Activated T-helper 9 cell treated with anti-CD3 and anti-CD28 coated beads, Interleukin-2, amount 50 U/mL, for 16 hours (primary cell): Measurements from ENCODE around the gene ZNF280D.
A peak's percentile ranks its signal among the peaks of the same experiment; 100 is the strongest.
"Not testable (repeated sequence)": the region's sequence is repeated elsewhere in the genome, so short reads cannot be mapped to it uniquely, and the experiment has no call there.

Source experiments
- DNase-seq: peaks from one replicate; pipeline ENCODE4 v3.0.0-alpha.2; 2020; ENCODE audit warnings: low read depth

ZNF280D gene, protein sequence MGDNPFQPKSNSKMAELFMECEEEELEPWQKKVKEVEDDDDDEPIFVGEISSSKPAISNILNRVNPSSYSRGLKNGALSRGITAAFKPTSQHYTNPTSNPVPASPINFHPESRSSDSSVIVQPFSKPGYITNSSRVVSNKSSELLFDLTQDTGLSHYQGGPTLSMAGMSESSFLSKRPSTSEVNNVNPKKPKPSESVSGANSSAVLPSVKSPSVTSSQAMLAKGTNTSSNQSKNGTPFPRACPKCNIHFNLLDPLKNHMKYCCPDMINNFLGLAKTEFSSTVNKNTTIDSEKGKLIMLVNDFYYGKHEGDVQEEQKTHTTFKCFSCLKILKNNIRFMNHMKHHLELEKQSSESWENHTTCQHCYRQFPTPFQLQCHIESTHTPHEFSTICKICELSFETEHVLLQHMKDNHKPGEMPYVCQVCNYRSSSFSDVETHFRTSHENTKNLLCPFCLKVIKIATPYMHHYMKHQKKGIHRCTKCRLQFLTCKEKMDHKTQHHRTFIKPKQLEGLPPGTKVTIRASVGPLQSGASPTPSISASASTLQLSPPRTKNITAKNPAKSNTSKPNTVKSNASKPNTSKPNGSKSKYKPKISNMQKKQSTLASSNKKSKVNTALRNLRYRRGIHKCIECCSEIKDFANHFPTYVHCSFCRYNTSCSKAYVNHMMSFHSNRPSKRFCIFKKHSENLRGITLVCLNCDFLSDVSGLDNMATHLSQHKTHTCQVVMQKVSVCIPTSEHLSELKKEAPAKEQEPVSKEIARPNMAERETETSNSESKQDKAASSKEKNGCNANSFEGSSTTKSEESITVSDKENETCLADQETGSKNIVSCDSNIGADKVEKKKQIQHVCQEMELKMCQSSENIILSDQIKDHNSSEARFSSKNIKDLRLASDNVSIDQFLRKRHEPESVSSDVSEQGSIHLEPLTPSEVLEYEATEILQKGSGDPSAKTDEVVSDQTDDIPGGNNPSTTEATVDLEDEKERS

DNA sequence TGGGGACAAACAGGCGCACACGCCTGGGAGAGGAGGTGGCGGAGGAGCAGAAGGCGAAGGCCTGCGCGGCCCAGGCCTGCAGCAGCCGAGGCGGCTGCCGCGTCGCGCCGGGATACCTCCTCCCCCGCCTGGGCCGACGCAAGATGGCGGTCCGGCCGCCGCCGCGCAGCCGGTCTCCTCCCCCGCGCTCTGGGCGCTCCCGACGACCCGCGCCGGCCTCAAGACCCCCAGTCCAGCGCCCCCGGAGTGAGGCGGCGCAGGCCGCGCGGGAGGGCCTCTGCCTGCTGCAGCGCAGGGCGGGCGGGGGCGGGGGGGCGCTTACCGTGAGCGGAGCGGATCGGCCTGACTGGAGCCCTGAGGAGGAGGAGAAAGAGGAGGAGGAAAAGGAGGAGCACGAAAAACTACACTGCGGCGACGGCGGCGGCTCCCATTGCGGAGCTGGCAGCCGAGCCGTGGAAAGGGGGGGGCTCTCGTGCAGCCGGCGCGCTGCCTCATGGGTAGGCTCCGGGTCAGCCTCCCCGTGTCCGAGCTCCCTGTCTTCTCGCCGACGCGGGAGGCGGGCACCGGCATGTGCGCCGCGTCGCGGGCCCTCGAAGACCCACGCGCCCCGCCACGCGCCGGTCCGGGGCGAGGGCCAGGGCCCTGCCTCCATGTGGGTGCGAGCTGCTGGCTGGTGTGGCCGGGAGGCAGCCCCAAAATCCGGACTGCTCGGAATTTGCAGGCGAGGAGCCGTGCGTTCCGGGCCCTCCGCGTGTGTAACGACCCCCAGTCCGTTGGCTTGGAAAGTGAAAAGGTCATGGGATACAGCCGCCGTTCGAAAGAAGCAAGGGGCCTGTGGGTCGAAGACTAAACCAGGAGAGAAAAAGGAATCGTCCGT is at the start of gene ZNF280D:
TSS of gene ZNF280D (minus strand) at position 374 of the 877 bp plus-strand sequence. CDS start 26,400 bp downstream, outside the sequence.
- peak; percentile 70 for DNase-seq

DNA sequence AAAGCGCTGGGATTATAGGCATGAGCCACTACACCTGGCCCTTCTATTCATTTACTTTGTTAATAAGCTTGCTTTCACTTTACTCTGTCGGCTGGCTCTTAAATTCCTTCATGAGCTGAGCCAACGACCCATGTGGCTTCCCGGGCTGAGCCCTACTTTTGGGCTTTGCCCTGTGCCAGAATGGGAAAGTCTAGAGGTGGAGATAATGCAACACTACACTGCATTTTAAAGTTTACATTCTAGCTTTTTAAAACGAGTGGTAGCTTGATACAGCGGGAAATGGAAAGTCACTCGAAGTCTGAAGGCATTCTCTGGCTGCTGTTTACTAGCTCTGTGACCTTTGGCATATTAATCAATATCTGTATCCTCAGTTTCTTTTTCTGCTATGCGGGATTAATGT is 49.0 kb upstream of the ZNF280D start:
- DNase-seq = no peak

DNA sequence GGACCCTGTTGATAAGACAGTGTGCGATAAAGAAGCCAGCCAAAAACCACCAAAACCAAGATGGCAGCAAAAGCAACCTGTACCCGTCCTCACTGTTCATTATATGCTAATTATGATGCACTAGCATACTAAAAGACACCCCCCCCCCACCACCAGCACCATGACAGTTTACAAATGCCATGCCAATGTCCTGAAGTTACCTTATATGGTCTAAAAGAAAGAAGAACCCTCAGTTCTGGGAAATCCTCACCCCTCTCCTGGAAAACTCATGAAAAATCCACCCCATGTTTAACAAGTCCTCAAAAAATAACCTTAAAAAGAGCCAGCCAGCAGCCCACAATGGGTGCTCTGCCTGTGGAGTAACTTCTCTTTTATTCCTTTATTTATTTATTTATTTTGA is 48.4 kb upstream of the ZNF280D start:
- no peak for DNase-seq

DNA sequence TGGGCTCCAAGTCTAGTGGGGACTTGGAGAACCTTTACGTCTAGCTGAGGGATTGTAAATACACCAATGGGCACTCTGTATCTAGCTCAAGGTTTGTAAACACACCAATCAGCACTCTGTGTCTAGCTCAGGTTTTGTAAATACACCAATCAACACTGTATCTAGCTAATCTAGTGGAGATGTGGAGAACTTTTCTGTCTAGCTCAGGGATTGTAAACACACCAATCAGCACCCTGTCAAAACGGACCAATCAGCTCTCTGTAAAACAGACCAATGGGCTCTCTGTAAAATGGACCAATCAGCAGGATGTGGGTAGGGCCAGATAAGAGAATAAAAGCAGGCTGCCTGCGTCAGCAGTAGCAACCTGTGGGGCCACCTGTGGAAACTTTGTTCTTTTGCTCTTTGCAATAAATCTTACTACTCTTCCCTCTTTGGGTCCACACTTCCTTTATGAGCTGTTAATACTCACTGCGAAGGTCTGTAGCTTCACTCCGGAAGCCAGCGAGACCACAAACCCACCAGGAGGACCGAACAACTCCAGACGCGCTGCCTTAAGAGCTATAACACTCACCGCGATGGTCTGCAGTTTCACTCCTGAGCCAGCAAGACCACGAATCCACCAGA is 46.9 kb upstream of the ZNF280D start:
- DNase-seq = not testable (repeated sequence)

DNA sequence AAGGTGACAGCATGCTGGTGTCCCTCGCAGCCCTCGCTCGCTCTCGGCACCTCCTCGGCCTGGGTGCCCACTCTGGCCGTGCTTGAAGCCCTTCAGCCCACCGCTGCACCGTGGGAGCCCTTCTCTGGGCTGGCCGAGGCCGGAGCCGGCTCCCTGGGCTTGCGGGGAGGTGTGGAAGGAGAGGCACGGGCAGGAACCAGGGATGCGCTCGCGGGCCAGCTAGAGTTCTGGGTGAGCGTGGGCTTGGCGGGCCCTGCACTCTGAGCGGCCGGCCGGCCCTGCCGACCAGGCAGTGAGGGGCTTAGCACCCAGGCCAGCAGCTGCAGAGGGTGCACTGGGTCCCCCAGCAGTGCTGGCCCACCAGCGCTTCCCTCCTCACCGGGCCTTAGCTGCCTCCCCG is 46.1 kb upstream of the ZNF280D start:
- DNase-seq = not testable (repeated sequence)

DNA sequence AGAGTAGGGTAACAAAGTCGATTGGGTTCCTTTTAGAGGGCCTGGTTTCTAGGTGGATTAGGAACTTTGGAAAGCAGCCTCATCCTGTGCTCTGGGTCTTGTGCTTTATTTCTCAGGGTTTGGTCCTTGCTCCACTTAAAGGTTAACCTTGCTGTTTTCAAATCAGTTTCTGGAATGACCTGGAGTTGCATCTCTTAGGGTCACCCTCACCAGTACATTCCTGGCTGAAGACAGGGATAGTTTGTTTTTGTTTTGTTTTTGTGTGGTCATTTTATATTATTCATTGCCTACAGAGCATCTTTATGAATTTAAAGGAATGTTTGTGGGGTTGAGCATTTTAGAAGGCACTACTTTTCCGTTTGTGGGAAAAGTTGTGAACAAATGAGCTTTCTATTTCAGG is 45.5 kb upstream of the ZNF280D start:
- no peak for DNase-seq

DNA sequence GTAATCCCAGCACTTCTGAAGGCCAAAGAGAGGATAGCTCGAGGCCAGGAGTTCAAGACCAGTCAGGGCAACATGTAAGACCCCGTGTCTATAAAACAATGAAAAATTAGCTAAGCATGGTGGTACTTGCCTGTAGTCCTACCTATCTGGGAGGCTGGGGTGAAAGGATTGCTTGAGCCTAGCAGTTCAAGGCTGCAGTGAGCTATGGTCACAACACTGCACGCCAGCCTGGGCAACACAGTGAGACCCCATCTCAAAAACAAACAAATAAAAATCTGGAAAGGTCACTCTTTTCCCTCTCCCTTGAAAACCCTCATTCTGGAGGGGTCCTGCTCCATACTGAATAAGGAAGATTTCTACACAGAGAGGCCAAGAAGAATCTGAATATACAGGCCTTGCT is 43.5 kb upstream of the ZNF280D start:
- DNase-seq = no peak

DNA sequence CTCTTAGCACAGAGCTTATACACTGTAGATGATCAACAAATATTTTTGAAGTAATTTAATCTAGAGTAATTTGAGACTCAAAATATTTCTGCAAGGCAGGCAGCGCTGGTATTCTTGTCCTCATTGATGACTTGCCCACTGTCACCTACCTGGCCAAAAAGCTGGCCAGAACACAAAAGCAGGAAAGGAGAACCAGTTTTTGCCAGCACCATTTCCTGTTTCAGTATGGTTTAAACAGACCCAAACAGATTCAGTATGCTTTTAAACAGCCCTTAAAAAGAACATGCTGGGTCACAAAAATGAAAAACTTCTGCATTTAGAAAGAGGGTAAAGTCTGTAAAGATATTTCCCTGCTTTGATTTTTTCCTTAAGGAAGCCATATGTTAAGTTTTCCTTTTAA is 42.3 kb upstream of the ZNF280D start:
- DNase-seq = no peak

DNA sequence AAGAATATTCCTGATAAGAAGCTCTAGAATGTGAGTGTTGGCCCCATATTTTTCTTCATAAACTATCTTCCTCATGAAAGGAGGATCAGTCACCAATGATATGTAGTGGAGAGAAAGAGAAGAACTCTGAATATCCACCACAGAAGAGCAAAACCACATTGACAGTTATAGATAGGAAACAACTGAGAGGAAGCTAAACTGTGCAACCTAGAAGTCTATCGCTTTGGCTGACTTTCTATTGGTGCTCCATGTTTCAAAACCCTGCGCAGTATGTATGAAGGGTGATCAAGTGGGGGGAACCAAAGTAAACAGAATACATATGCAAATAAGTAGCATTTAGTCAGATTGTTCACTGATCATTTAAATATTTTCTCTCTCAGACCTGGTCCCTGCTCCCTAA is 41.0 kb upstream of the ZNF280D start:
- no peak for DNase-seq

DNA sequence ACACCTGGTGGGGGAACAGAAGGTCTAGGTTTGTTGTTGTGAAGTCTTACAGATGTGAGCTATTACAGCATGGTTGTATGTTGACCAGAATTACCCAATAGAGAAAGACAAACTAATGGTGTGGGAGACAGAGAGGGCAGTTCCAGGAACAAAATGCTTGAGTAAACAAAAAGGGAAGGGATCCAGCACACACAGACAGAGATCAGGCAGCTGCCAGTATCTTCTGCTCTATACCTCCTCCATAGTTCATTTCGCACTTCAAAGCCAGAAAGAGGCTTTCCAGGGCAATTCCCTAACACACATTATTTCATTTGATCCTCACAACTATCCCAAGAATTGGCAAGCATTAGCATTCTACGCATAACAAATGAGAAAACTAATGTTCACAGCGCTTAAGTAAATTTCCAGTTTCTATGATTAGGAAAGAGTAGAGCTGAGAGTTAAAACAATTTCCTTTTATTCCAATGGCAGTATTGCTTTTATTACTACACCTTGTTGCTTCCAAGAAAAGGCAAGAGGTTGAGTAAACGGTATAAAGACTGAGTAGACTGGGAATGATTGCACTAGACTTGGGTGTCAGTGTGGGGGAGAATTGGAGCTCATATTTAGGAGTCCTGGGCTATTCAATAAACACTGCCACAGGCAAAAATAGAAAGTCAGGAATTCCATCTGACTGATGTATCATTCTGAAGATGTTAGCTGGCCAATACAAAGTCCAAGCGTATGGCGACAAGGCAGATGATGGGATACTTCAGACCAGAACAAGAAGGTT is 39.7 kb upstream of the ZNF280D start:
- no peak for DNase-seq

DNA sequence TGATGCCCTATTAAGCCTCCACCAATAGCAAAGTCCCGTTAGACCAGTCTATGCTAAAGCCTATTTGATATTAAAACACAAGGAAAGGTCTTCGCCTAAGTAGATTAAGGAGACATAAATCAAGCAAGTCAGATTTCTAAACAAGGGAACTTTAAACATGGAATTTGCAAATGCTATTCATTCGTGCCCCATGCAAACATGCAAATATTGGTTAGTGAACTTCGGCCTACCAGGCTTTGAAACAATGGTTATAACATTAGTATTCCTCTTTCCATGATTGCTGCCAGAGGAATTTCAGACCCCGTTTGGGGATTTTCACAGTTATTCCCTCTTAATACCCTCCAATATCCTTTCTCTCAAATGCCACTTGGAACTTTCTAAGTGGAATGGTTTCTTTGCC is 36.9 kb upstream of the ZNF280D start:
- no peak for DNase-seq

DNA sequence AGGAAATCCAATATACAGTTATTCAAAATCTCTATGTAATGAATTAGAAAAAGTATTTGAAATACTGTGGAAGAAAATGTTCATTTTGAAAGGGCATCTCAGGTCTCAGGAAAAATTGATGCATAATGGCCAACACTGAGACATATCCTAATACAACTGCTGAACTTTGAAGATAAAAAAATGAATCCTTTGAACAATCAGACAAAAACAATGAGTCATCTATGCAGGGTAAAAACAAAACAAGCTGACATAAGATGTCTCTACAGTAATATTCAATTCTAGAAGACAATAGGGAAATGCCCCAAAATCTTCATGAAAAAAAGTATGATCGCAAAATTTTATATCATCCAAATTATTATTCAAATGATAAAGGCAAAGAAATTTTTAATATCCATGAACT is 34.0 kb upstream of the ZNF280D start:
- no peak for DNase-seq

DNA sequence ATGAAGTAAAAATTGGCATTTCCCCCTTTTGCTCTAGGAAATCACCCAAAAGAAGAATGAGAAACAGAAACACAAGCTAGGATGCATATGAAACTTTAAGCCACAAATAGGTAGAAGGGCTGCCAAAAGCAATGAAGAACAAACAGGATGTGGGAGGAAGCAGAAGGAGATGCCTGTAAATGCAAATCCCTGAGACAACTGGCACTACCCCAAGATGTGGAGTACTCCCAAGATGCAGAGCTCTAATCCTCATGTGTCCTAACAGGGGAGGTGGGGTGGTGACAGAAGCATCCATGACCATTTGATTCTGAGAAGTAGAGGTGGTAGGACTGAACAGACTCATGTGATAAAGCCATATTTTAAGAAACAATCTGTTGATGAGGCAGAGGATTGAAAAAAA is 31.9 kb upstream of the ZNF280D start:
- no peak for DNase-seq

DNA sequence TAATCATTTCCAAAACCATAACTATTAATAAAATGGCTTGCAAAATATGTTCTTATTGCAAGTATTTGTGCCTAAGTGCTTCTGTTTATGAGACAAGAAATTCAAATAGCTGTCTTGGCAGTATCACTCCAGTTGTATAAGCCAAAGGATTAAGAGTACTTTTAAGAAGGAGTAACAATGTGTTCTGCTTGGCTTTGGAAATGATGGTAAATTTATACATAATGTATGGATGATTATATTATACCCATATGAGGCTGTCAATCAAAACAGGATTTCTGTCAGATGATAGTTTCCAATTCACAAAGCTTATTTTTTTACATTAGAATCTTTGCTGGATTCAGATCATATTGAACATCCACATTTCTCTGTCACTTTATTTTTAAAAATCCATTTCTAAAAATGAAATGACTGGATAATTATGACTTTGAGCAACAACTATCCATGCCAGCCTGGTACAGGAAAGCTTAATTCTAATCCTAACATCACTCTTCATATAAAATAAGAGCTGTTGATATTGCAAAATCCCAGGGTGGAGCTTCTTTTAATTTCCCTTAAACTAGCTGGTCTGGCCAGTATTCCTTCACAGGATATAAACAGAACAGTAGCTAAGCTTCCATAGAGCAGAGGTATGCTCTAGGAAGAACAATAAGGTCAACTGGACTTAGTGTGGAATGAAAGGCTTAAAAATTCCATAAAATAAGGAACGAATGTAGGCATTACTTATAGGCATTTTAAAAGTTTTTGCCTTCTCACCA is 30.0 kb upstream of the ZNF280D start:
- DNase-seq = no peak

DNA sequence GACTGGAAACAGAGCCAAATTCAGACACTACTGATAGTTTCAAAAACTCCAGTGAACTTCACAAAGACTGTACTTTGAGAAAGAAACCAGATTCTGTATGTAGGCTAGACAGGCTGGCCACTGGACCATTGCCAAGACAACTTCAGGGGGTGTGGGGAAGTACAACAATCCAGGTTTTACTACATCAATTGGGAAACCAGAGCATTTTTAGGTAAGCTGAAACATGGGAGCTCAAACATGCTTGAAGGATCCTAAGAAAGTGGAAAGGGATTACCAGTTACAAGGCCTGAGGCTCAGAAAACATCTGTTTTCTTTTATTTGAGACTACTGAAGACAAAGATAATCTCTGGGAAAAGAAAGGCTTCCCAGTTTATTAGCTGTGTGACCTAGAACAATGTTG is 26.9 kb upstream of the ZNF280D start:
- DNase-seq = no peak

DNA sequence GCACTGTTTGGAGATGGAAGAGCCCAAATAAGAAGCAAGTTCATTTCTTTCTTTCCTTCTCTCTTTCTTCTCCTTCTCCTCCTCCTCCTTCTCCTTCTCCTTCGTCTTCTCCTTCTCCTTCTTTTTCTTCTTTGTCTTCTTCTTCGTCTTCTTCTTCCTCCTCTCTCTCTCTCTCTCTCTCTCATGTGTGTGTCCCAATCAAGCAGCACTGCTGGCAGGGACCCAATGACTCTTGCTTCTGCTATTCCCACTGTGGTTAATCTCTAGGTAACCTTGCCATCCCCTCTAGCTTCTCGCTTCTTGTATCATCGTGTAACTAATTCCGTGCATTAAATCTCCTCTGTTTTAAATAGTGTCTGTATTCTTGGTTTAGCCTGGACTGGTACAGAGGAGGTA is 26.1 kb upstream of the ZNF280D start:
- DNase-seq = no peak

DNA sequence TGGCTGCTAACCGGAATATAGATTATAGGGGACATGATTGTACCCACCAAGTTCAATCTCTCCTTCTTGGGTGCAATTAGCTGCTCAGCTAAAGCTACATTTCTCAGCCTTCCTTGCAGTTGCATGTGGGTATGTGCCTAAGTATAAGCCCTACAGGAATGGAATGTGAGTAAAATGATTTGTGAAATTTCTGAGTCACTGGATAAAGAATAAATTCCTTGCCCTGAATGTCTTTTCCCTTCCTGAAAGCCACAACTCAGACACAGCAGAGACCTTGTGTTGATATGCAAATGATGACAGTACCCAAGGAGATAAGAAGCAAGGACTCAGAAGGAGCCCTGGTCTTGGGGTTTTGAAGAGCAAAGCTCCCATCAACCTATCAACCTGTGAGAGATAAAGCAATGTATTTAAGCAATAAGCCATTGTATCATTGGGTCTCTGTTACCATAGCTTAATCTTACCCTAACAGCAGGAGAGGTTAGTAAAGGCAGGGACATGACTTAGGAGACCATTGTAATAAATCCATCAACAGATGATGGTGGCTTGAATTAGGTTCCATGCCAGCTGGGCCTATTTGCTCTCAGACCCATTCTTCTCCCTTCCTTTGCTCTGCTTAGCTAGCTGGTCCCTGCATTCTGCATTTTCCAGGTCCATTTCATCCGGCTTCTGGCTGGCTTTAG is 25.6 kb upstream of the ZNF280D start:
- no peak for DNase-seq

DNA sequence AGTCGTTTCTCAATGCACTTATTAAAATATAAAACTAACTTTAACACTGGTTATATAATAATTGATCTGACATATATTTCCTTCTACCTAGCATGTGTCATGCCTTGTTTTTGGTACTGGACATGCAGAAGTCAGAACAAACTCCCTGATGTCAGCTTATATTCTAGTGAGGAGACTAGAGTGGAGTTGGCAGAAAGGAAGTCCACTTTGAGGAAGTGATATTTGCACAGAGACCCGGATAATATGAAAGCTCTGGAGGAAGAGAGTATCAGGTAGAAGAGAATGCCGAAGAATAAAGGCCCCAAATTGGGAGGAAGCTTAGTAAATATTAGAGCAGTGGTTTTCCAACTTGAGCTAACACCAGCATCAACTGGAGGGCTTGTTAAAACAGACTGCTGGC is 24.6 kb upstream of the ZNF280D start:
- DNase-seq = no peak

DNA sequence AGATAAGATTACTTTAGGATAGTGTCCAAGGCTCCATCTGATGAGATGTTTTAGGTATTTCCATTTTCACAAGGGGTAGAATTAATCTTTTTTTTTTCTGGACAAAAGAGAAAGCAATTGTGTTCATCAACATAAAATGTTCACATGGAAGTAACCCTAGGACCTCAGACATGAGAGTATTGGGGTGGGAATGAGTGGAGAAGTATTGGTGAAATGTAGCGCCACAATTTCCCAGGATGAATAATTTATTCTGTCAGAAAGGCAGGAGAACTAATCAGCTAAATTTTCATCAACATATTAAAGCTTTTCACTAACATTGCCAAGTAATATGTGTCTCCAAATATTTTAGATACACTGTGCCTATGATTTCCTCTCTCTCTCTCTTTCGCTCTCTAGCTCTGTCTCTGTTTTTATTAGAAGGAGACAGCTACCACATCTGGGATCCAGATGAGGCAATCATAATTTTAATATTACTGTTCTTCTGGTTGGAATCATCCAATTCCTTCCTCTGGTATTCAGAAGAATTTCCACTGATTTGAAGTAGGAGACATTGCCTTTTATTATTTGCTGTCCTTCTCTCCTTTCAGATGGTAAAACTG is 21.6 kb upstream of the ZNF280D start:
- no peak for DNase-seq
